Tibial nerve (tissue), 4 donors: ENCODE results near the gene TMPRSS6.

Source experiments
- EP300 ChIP-seq, 2 donors: sonication (generic); formaldehyde crosslinking; IDR thresholded peaks; one replicate each; pipeline ENCODE4 v1.6.1; 2017; ENCODE audit warnings: antibody characterized with exemption in 2 of 2, mild to moderate bottlenecking in 1 of 2
- TF ChIP-seq, protein P1 (sequence below), 5 experiments: fragments of 200-600 bp in 3 of 5; fragments of 450-650 bp in 2 of 5; sonication (generic) in 3 of 5; IDR thresholded peaks; one replicate each; pipeline ENCODE4 v1.5.1; 2016 to 2019; ENCODE audit warnings: antibody characterized with exemption in 5 of 5, mild to moderate bottlenecking in 3 of 5, moderate library complexity in 2 of 5

DNA sequence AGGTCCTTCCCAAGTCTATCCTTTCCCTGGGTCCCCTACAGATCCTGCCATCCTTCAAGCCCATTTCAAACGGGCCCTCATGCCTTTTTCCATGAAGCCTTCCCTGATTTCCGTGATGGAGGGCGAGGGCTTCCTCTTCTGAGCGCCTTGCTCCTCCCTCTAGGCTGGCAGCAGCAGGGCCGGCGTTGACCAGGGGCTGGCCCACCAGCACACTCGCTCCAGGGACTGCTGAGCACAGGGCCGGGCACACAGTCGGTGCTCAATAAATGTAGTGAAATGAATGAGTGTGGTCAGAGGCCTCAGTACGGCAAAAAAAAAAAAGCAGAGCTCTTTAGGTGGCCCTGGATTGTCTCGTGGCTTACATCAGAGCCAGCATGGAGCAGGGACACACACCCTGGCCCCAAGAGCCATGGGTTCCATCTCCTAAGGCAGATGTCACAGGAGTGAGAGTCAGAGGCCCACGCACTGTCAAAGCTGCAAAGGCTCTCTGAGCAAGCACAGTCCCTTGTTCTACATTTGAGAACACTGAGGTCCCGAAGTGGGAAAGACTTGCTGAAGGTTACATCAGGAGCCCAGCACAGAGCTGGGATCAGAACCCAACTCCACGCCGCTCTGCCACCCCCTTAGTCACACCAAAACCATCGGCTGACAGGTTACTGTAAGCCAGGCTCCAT is 37.1 kb upstream of the TMPRSS6 start:
- TF ChIP-seq, protein P1, sequence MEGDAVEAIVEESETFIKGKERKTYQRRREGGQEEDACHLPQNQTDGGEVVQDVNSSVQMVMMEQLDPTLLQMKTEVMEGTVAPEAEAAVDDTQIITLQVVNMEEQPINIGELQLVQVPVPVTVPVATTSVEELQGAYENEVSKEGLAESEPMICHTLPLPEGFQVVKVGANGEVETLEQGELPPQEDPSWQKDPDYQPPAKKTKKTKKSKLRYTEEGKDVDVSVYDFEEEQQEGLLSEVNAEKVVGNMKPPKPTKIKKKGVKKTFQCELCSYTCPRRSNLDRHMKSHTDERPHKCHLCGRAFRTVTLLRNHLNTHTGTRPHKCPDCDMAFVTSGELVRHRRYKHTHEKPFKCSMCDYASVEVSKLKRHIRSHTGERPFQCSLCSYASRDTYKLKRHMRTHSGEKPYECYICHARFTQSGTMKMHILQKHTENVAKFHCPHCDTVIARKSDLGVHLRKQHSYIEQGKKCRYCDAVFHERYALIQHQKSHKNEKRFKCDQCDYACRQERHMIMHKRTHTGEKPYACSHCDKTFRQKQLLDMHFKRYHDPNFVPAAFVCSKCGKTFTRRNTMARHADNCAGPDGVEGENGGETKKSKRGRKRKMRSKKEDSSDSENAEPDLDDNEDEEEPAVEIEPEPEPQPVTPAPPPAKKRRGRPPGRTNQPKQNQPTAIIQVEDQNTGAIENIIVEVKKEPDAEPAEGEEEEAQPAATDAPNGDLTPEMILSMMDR (IDR thresholded peaks at IDR 0.05), result no peak
- no peak for TF ChIP-seq EP300 (IDR thresholded peaks at IDR 0.05)
